A673 (cell line): ENCODE data around the gene FERMT2. TPM values are rescaled to one million over a fixed set of nuclear protein-coding genes. Genes with fewer than 3 reads are reported as not detected.

Experiments
- BruUV-seq: library from RNA; stranded (reverse); fragments of 400-500 nt; replicated peaks from 2 replicates; lab custom pipeline; 2021; lab: Mats Ljungman, UMichigan
- CTCF ChIA-PET: fragments of 300-600 bp; sonication (Branson Sonifier 250); formaldehyde crosslinking; loops from one replicate; lab custom pipeline; 2022; ENCODE audit warnings: antibody characterized with exemption; lab: Charles Lee
- POLR2A ChIA-PET: fragments of 300-600 bp; sonication (Branson Sonifier 250); formaldehyde crosslinking; loops from one replicate; lab custom pipeline; 2022; ENCODE audit warnings: antibody characterized with exemption; ENCODE audit not compliant: low non-redundant PET; lab: Charles Lee
- DNase-seq: peaks from one replicate; pipeline ENCODE4 v3.0.0-alpha.2; 2015; ENCODE audit warnings: low spot score
- H3K27ac ChIP-seq: fragments of 200-600 bp; sonication (generic); 2 replicates; pipeline ENCODE4 v1.5.1; 2016; ENCODE audit warnings: mixed run types, low read depth, mild to moderate bottlenecking, mixed read lengths, antibody characterized with exemption, low read length; ENCODE audit not compliant: poor library complexity, severe bottlenecking
- H3K27me3 ChIP-seq: fragments of 200-600 bp; sonication (generic); replicated peaks from 2 replicates; pipeline ENCODE4 v1.6.1; 2017; ENCODE audit warnings: mixed run types, low read depth, mild to moderate bottlenecking, mixed read lengths, antibody characterized with exemption, low read length; ENCODE audit not compliant: insufficient read depth, poor library complexity
- H3K36me3 ChIP-seq: fragments of 200-600 bp; sonication (generic); 2 replicates; pipeline ENCODE4 v1.6.1; 2016; ENCODE audit warnings: mixed run types, mild to moderate bottlenecking, mixed read lengths, antibody characterized with exemption, low read length; ENCODE audit not compliant: insufficient read depth, poor library complexity, severe bottlenecking
- H3K4me1 ChIP-seq: fragments of 200-600 bp; sonication (generic); 2 replicates; pipeline ENCODE4 v1.6.1; 2017; ENCODE audit warnings: mixed run types, mild to moderate bottlenecking, mixed read lengths, antibody characterized with exemption, low read length; ENCODE audit not compliant: insufficient read depth, poor library complexity, severe bottlenecking
- H3K4me3 ChIP-seq: fragments of 200-600 bp; sonication (generic); 2 replicates; pipeline ENCODE4 v1.5.1; 2016; ENCODE audit warnings: low read depth, mixed run types, mild to moderate bottlenecking, mixed read lengths, low read length; ENCODE audit not compliant: poor library complexity, severe bottlenecking
- H3K9me3 ChIP-seq: fragments of 200-600 bp; sonication (generic); 2 replicates; pipeline ENCODE4 v1.6.1; 2016; ENCODE audit warnings: mixed run types, low read depth, mild to moderate bottlenecking, mixed read lengths, antibody characterized with exemption, low read length; ENCODE audit not compliant: poor library complexity, severe bottlenecking
- EZH2 ChIP-seq: fragments of 200-600 bp; sonication (generic); IDR thresholded peaks from 2 replicates; pipeline ENCODE4 v1.6.1; 2017; ENCODE audit warnings: borderline replicate concordance, low read depth, mild to moderate bottlenecking, mixed read lengths, antibody characterized with exemption, low read length; ENCODE audit not compliant: poor library complexity, severe bottlenecking
- intact Hi-C: fragments of 100-400 bp; cut with micrococcal nuclease; formaldehyde crosslinking; loops from one replicate; pipeline ENCODE4 v1.10.0; 2022; ENCODE audit not compliant: unreplicated experiment
- total RNA-seq: library from RNA; stranded (reverse); gene quantifications from 2 replicates; pipeline ENCODE4 v1.2.3, GENCODE V29; 2021
- TF ChIP-seq, protein P1 (sequence below): fragments of 300-800, 200-600 bp; sonication (generic); conservative IDR thresholded peaks from 2 replicates; pipeline ENCODE4 v1.5.1; 2017; ENCODE audit warnings: low read depth, mild to moderate bottlenecking, antibody characterized with exemption, low read length, moderate library complexity, mixed read lengths

Gene FERMT2
- total RNA-seq, 1 experiment from 2014 or later, result 38.3 TPM

DNA sequence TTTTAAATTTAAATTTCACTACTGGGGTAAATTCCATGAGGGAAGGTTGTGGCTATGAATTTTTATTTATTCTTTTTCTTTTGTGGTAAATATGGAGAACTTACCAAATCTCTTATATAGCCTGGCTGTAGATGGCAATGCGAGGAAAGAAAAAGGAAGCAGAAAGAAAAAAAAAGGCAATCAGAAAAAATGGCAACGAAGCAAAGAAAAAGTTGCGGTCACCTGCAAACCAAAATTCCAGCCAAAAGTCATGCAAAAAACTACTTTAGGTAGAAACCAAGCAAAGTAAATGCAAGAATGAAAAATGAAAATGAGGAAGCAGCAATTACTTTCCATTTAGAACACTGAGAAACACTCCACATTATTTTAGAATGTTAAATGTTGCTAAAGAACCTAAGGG is 89.9 kb downstream of the FERMT2 start:
- intact Hi-C loops, result no loop called here
- ChIA-PET POLR2A (no interaction called here), CTCF (no interaction called here)
- Histone ChIP-seq H3K27ac (no peak overlapping the region), H3K4me3 (no peak overlapping the region), H3K9me3 (no peaks in the 10 kb centered on the region), H3K27me3 (no peaks in the 10 kb centered on the region), H3K4me1 (peaks cover 8% of the 10 kb centered on the region), H3K36me3 (peaks cover 7% of the 10 kb centered on the region)
- no TSS peak for BruUV-seq
- TF ChIP-seq, protein P1, sequence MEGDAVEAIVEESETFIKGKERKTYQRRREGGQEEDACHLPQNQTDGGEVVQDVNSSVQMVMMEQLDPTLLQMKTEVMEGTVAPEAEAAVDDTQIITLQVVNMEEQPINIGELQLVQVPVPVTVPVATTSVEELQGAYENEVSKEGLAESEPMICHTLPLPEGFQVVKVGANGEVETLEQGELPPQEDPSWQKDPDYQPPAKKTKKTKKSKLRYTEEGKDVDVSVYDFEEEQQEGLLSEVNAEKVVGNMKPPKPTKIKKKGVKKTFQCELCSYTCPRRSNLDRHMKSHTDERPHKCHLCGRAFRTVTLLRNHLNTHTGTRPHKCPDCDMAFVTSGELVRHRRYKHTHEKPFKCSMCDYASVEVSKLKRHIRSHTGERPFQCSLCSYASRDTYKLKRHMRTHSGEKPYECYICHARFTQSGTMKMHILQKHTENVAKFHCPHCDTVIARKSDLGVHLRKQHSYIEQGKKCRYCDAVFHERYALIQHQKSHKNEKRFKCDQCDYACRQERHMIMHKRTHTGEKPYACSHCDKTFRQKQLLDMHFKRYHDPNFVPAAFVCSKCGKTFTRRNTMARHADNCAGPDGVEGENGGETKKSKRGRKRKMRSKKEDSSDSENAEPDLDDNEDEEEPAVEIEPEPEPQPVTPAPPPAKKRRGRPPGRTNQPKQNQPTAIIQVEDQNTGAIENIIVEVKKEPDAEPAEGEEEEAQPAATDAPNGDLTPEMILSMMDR, result no peak
- no peak for TF ChIP-seq EZH2
- DNase-seq, result no peak

DNA sequence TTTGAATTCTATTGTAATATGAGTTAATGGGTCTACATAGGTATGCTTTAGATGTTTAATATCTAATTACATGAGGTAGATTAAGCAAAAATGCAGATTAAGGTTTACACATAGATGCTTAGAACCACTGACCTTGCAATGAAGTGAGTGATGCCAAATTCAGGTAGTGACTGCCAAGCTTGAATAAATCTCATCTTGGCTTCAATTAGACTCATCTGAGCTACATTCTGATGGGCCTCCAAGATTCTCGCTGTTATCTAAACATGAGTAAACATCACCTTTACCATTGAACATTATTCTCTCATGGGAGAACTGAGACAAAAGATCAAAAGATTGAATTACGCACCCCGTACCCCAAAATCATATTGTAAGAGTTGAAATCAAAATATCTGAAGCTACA is 90.6 kb downstream of the FERMT2 start:
- ChIA-PET POLR2A (no interaction called here), CTCF (no interaction called here)
- Histone ChIP-seq H3K4me1 (peaks cover 8% of the 10 kb centered on the region), H3K27me3 (no peaks in the 10 kb centered on the region), H3K4me3 (no peak overlapping the region), H3K27ac (no peak overlapping the region), H3K36me3 (peaks cover 7% of the 10 kb centered on the region), H3K9me3 (no peaks in the 10 kb centered on the region)
- TF ChIP-seq EZH2, result no peak
- TF ChIP-seq, protein P1, result no peak
- no peak for DNase-seq
- intact Hi-C loops, result no loop called here
- BruUV-seq, result no TSS peak

DNA sequence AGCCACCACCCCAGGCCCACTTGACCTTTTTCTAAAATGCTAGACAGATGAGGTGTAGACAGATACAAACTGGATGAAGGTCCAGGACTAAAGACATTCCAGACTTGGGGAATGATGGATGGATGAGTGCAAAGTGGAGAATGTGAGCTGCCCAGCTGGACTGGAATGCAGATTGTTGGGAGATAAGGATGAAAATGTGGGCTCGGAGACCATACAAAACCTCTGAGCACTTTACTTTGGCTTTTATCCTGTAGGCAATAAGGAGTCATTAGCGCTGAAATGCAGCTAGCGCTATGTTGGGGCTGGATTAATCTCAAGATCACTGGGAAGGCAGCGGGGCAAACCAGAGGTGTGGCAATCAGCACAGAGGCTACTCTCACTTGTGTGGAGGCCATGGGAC is 94.7 kb downstream of the FERMT2 start:
- no peak for DNase-seq
- H3K27ac ChIP-seq, result no peak overlapping the region
- no TSS peak for BruUV-seq
- H3K4me3 ChIP-seq, result no peak overlapping the region
- no peaks in the 10 kb centered on the region for H3K9me3 ChIP-seq
- H3K27me3 ChIP-seq, result no peaks in the 10 kb centered on the region
- ChIA-PET POLR2A (no interaction called here), CTCF (no interaction called here)
- no peak for TF ChIP-seq EZH2
- TF ChIP-seq, protein P1, result no peak
- H3K4me1 ChIP-seq, result peaks cover 18% of the 10 kb centered on the region
- peaks cover 7% of the 10 kb centered on the region for H3K36me3 ChIP-seq
- intact Hi-C loops, result no loop called here
